HepG2 (cell line): ENCODE results near the gene IFNLR1. TPM values are rescaled to one million over a fixed set of nuclear protein-coding genes. Genes with fewer than 3 reads are reported as not detected.

Experiments used
- BCL6 ChIP-seq: IDR thresholded peaks from 2 replicates; pipeline ENCODE4 v1.6.1; 2016; ENCODE audit warnings: missing genetic modification reagents, missing compliant biosample characterization
- BHLHE40 ChIP-seq: IDR thresholded peaks from 2 replicates; pipeline ENCODE4 v1.6.1; 2011; ENCODE audit warnings: low read length, improper control_type of control experiment
- BORCS8-MEF2B ChIP-seq: sonication (generic); formaldehyde crosslinking; IDR thresholded peaks from 2 replicates; pipeline ENCODE4 v1.8.0; 2022; ENCODE audit warnings: mild to moderate bottlenecking, missing genetic modification reagents
- EEA1 ChIP-seq: sonication (generic); formaldehyde crosslinking; IDR thresholded peaks from 2 replicates; pipeline ENCODE4 v1.5.1; 2020; ENCODE audit warnings: mild to moderate bottlenecking, missing genetic modification reagents, borderline replicate concordance
- FOXK2 ChIP-seq: fragments of 450-650 bp; IDR thresholded peaks from 2 replicates; pipeline ENCODE4 v1.6.1; 2016
- MIER2 ChIP-seq: IDR thresholded peaks from 2 replicates; pipeline ENCODE4 v1.6.1; 2016; ENCODE audit warnings: missing biosample characterization, missing genetic modification reagents
- MTA1 ChIP-seq: sonication (generic); formaldehyde crosslinking; IDR thresholded peaks from 2 replicates; pipeline ENCODE4 v1.4.0; 2020; ENCODE audit warnings: missing genetic modification reagents, mild to moderate bottlenecking, borderline replicate concordance
- NFRKB ChIP-seq: fragments of 450-650 bp; IDR thresholded peaks from 2 replicates; pipeline ENCODE4 v1.6.1; 2017
- NPAS2 ChIP-seq: sonication (generic); formaldehyde crosslinking; IDR thresholded peaks from 2 replicates; pipeline ENCODE4 v1.8.0; 2022; ENCODE audit warnings: mild to moderate bottlenecking, missing genetic modification reagents, borderline replicate concordance
- PRPF4 ChIP-seq: fragments of 200-400 bp; formaldehyde crosslinking; IDR thresholded peaks from 2 replicates; pipeline ENCODE4 v1.6.1; 2016; ENCODE audit warnings: low read length, low read depth; ENCODE audit not compliant: poor library complexity, severe bottlenecking
- RCOR2 ChIP-seq: IDR thresholded peaks from 2 replicates; pipeline ENCODE4 v1.6.1; 2016; ENCODE audit warnings: missing biosample characterization, missing genetic modification reagents
- SALL1 ChIP-seq: sonication (generic); formaldehyde crosslinking; IDR thresholded peaks from 2 replicates; pipeline ENCODE4 v1.8.0; 2022; ENCODE audit warnings: mild to moderate bottlenecking, missing genetic modification reagents
- SAP130 ChIP-seq: IDR thresholded peaks from 2 replicates; pipeline ENCODE4 v1.6.1; 2016; ENCODE audit warnings: low read depth
- SNAI1 ChIP-seq: sonication (generic); formaldehyde crosslinking; IDR thresholded peaks from 2 replicates; pipeline ENCODE4 v1.5.0; 2020; ENCODE audit warnings: mild to moderate bottlenecking, missing genetic modification reagents, borderline replicate concordance
- SRF ChIP-seq: IDR thresholded peaks from 2 replicates; pipeline ENCODE4 v1.6.1; 2011; ENCODE audit warnings: mild to moderate bottlenecking, low read depth, low read length, moderate library complexity
- ZNF431 ChIP-seq: sonication (generic); formaldehyde crosslinking; IDR thresholded peaks from 2 replicates; pipeline ENCODE4 v1.9.0; 2022; ENCODE audit warnings: missing genetic modification reagents, low read depth, mild to moderate bottlenecking, borderline replicate concordance
- ZNF562 ChIP-seq: sonication (generic); formaldehyde crosslinking; IDR thresholded peaks from 2 replicates; pipeline ENCODE4 v1.8.0; 2022; ENCODE audit warnings: missing genetic modification reagents, borderline replicate concordance
- ZNF572 ChIP-seq: sonication (generic); formaldehyde crosslinking; IDR thresholded peaks from 2 replicates; pipeline ENCODE4 v1.5.1; 2020; ENCODE audit warnings: mild to moderate bottlenecking, missing genetic modification reagents
- ZNF615 ChIP-seq: sonication (generic); formaldehyde crosslinking; IDR thresholded peaks from 2 replicates; pipeline ENCODE4 v1.5.0; 2020; ENCODE audit warnings: mild to moderate bottlenecking, missing genetic modification reagents, borderline replicate concordance
- ZNF773 ChIP-seq: sonication (generic); formaldehyde crosslinking; IDR thresholded peaks from 2 replicates; pipeline ENCODE4 v1.4.0; 2020; ENCODE audit warnings: missing genetic modification reagents, borderline replicate concordance
- ZNF850 ChIP-seq: sonication (generic); formaldehyde crosslinking; conservative IDR thresholded peaks from 2 replicates; pipeline ENCODE4 v1.9.0; 2021; ENCODE audit warnings: mild to moderate bottlenecking, missing genetic modification reagents
- polyA plus RNA-seq, 8 experiments: library from polyadenylated mRNA; depleted of rRNA in 3 of 8; stranded (reverse) in 7 of 8; unstranded in 1 of 8; fragments of >200 nt; fragmentation: Illumina TruSeq in 4 of 8; extraction: Trizol in 4 of 8; gene quantifications; 2 replicates each; pipeline versions ENCODE4 v1.2.1 to v1.2.3, GENCODE V29; 2011 to 2016; ENCODE audit warnings: low read depth in 4 of 8, missing spikeins in 1 of 8, mixed read lengths in 1 of 8; ENCODE audit not compliant: insufficient read depth in 1 of 8
- total RNA-seq, 5 experiments: library from RNA; depleted of rRNA; stranded (reverse); fragments of >200 nt; fragmentation: Illumina TruSeq; extraction: Trizol; gene quantifications; 2 replicates each; pipeline ENCODE4 v1.2.3, GENCODE V29; 2016; ENCODE audit warnings: low read depth in 1 of 5
- TF ChIP-seq, protein P1 (sequence below): sonication (generic); formaldehyde crosslinking; IDR thresholded peaks from 2 replicates; pipeline ENCODE4 v1.4.0; 2020; ENCODE audit warnings: missing genetic modification reagents
- TF ChIP-seq, protein P2 (sequence below): sonication (generic); formaldehyde crosslinking; IDR thresholded peaks from 2 replicates; pipeline ENCODE4 v1.4.0; 2020; ENCODE audit warnings: mild to moderate bottlenecking, missing genetic modification reagents
- TF ChIP-seq, protein P3 (sequence below), 2 experiments: sonication (generic) in 1 of 2; formaldehyde crosslinking in 1 of 2; IDR thresholded peaks; 2 replicates each; pipeline versions ENCODE4 v1.5.1 to v1.6.1; 2011 to 2020; ENCODE audit warnings: borderline replicate concordance in 1 of 2, low read depth in 1 of 2, low read length in 1 of 2, mild to moderate bottlenecking in 1 of 2, missing genetic modification reagents in 1 of 2, moderate library complexity in 1 of 2

IFNLR1 gene
- total and polyA plus RNA-seq, 2 of the 13 experiments (the other 11 are each of a cell fraction or from before 2014, with no cell fraction given) = 3.8 to 8.5 TPM

DNA sequence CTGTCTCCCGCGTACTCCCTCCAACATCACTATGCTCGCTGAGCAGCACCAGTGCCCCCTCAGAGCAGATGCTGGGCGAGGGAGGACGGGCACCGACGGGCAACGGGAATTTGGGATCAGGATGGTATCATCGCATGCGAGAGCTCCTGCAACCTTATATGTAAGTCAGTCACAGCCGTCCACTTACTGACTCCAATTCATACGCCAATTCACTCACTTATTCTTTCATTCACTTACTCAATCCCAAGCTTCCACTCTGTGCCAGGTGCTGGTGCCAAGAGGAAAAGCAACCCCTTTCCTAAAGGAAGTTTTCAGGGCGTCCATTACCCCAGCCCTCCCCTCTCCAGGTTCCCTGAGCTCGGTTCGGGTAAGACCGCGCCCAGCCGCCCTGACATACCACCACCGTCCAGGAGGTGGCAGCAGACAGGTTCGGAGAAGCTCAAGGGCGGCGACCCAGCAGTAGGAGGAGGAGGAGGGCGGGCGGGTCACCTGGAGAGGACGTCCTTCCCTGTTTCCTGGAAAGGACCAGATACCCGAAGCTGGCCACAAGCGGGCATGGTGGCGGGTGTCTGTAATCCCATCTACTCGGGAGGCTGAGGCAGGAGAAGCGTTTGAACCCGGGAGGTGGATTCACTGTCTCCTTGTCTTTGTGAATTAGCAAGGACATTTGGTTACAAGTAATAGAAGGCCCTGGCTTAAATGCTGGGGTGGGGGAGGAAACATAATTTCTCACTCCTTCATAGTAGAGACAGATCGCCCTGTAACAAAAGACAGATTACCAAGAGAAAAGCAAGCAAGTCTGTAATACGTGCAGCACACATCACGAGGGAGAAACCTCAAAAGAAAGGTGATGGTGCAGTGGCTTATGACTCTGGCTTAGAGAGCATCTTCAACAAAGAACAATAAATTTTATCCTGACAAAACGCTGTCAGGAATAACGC is 36.6 kb downstream of the IFNLR1 start (continued):
- TF ChIP-seq, protein P1, sequence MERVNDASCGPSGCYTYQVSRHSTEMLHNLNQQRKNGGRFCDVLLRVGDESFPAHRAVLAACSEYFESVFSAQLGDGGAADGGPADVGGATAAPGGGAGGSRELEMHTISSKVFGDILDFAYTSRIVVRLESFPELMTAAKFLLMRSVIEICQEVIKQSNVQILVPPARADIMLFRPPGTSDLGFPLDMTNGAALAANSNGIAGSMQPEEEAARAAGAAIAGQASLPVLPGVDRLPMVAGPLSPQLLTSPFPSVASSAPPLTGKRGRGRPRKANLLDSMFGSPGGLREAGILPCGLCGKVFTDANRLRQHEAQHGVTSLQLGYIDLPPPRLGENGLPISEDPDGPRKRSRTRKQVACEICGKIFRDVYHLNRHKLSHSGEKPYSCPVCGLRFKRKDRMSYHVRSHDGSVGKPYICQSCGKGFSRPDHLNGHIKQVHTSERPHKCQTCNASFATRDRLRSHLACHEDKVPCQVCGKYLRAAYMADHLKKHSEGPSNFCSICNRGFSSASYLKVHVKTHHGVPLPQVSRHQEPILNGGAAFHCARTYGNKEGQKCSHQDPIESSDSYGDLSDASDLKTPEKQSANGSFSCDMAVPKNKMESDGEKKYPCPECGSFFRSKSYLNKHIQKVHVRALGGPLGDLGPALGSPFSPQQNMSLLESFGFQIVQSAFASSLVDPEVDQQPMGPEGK (CRISPR knock-in tag) = peak; percentile 65
- TF ChIP-seq SALL1 (peak; percentile 72), NFRKB (no peak), BORCS8-MEF2B (CRISPR knock-in tag) (peak; percentile 25; the same call in 1 of the 2 replicates), ZNF431 (CRISPR knock-in tag) (no peak), FOXK2 (no peak), BHLHE40 (no peak), SAP130 (no peak), MIER2 (CRISPR knock-in tag) (no peak), MTA1 (0 out of 2 replicates have a peak, but pooled peaks have one; percentile 62), ZNF562 (CRISPR knock-in tag) (no peak), ZNF850 (CRISPR knock-in tag) (0 out of 2 replicates have a peak, but pooled peaks have one; percentile 47), EEA1 (CRISPR knock-in tag) (no peak), SRF (no peak), PRPF4 (no peak), SNAI1 (CRISPR knock-in tag) (no peak), ZNF572 (CRISPR knock-in tag) (0 out of 2 replicates have a peak, but pooled peaks have one; percentile 65), NPAS2 (CRISPR knock-in tag) (no peak), BCL6 (CRISPR knock-in tag) (peak; percentile 80), ZNF773 (CRISPR knock-in tag) (no peak), ZNF615 (CRISPR knock-in tag) (no peak), RCOR2 (CRISPR knock-in tag) (no peak)
- TF ChIP-seq, protein P2, sequence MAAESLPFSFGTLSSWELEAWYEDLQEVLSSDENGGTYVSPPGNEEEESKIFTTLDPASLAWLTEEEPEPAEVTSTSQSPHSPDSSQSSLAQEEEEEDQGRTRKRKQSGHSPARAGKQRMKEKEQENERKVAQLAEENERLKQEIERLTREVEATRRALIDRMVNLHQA (CRISPR knock-in tag) = no peak
- TF ChIP-seq, protein P3, sequence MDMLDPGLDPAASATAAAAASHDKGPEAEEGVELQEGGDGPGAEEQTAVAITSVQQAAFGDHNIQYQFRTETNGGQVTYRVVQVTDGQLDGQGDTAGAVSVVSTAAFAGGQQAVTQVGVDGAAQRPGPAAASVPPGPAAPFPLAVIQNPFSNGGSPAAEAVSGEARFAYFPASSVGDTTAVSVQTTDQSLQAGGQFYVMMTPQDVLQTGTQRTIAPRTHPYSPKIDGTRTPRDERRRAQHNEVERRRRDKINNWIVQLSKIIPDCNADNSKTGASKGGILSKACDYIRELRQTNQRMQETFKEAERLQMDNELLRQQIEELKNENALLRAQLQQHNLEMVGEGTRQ (IDR thresholded peaks at IDR 0.05; ENCODE audit: low read depth, low read length) = no peak
- TF ChIP-seq, protein P3 (CRISPR knock-in tag; IDR thresholded peaks at IDR 0.05; ENCODE audit: borderline replicate concordance) = no peak
